Measurements from ENCODE around the gene ERH. TPM values are rescaled to one million over a fixed set of nuclear protein-coding genes. Genes with fewer than 3 reads are reported as not detected.

Gene ERH
- polyA plus RNA-seq, 3 donors: 63.6 to 67.0 (median 64.3) TPM

DNA sequence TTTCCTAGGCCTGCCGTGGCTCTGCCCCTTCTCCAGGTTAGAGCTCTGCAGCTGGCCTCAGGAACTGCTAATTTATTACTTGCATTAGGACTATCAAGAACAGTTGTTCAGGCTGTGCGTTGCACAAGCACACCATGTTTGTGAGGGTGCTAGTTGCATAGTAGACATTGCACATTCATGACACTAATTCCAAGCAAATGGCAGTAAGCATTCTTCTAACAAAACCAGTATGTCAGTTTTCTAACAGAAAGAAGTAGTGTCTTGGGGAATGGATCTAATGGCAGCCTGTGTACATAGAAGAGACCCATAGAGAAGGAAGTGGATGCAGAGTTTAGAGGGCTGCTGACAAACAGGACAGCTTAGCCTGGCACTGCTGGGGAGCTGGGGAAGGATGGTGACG, 53.9 kb downstream of the ERH start:
- Mint-ChIP-seq H3K4me3 (no peak overlapping the region), H3K9me3 (no peaks in the 10 kb centered on the region), H3K27me3 (ENCODE audit: low read depth in 3 of 3) (peaks cover 6 to 11% (median 11%) of the 10 kb centered on the region in 3 donors), H3K4me1 (no peaks in the 10 kb centered on the region), H3K36me3 (no peaks in the 10 kb centered on the region), H3K27ac (no peak overlapping the region)
- Histone ChIP-seq H3K4me1 (ENCODE audit: control insufficient read depth in 1 of 2, insufficient read depth in 2 of 2, low read length in 2 of 2) (no peaks in the 10 kb centered on the region), H3K4me3 (replicated peaks in 1 of 3; ENCODE audit: low read depth in 2 of 3, low read length in 3 of 3) (no peak overlapping the region), H2AFZ (ENCODE audit: insufficient read depth, low read depth, low read length, poor library complexity, severe bottlenecking) (no peak overlapping the region), H3K4me2 (replicated peaks; ENCODE audit: extremely low read depth, low read length, poor library complexity, severe bottlenecking) (no peak overlapping the region), H3K27ac (ENCODE audit: low read depth in 1 of 2, low read length in 2 of 2) (no peak overlapping the region), H3K27me3 (ENCODE audit: control insufficient read depth in 2 of 2, insufficient read depth in 2 of 2, low read length in 2 of 2) (no peaks in the 10 kb centered on the region), H4K20me1 (ENCODE audit: insufficient read depth, low read length) (no peaks in the 10 kb centered on the region), H3K36me3 (replicated peaks in 1 of 2; ENCODE audit: control insufficient read depth in 1 of 2, insufficient read depth in 2 of 2, low read length in 2 of 2) (no peaks in the 10 kb centered on the region), H3K9ac (ENCODE audit: insufficient read depth, low read length, poor library complexity, severe bottlenecking) (no peak overlapping the region), H3K79me2 (ENCODE audit: insufficient read depth, low read length) (no peaks in the 10 kb centered on the region), H3K9me3 (replicated peaks in 1 of 2; ENCODE audit: control insufficient read depth in 1 of 2, insufficient read depth in 1 of 2, low read length in 2 of 2) (no peaks in the 10 kb centered on the region)
- DNase-seq: no peak
- WGBS (ENCODE audit: insufficient coverage): 100% methylated on average over 2 of the region's 3 CpGs
- intact Hi-C loops (cut with micrococcal nuclease): no loop called here
- TF ChIP-seq CTCF (IDR thresholded peaks at IDR 0.05): no peak

- no peaks in the 10 kb centered on the region for H3K27me3 ChIP-seq (ENCODE audit: control insufficient read depth in 2 of 2, insufficient read depth in 2 of 2, low read length in 2 of 2)
- WGBS (ENCODE audit: insufficient coverage): 96% methylated on average over 6 of the region's 8 CpGs
- intact Hi-C loops (cut with micrococcal nuclease): no loop called here
- Mint-ChIP-seq H3K4me1 (no peaks in the 10 kb centered on the region), H3K4me3 (no peak overlapping the region), H3K36me3 (no peaks in the 10 kb centered on the region), H3K27me3 (ENCODE audit: low read depth in 3 of 3) (peaks cover 6 to 12% (median 10%) of the 10 kb centered on the region in 3 donors), H3K27ac (no peak overlapping the region), H3K9me3 (no peaks in the 10 kb centered on the region)
- H3K9ac ChIP-seq (ENCODE audit: insufficient read depth, low read length, poor library complexity, severe bottlenecking): no peak overlapping the region
- no peaks in the 10 kb centered on the region for H3K4me1 ChIP-seq (ENCODE audit: control insufficient read depth in 1 of 2, insufficient read depth in 2 of 2, low read length in 2 of 2)
- H3K4me3 ChIP-seq (replicated peaks in 1 of 3; ENCODE audit: low read depth in 2 of 3, low read length in 3 of 3): no peak overlapping the region
- H3K36me3 ChIP-seq (replicated peaks in 1 of 2; ENCODE audit: control insufficient read depth in 1 of 2, insufficient read depth in 2 of 2, low read length in 2 of 2): no peaks in the 10 kb centered on the region
- no peak overlapping the region for H3K27ac ChIP-seq (ENCODE audit: low read depth in 1 of 2, low read length in 2 of 2)
- no peak for TF ChIP-seq CTCF (IDR thresholded peaks at IDR 0.05)
- H4K20me1 ChIP-seq (ENCODE audit: insufficient read depth, low read length): no peaks in the 10 kb centered on the region
- H2AFZ ChIP-seq (ENCODE audit: insufficient read depth, low read depth, low read length, poor library complexity, severe bottlenecking): no peak overlapping the region
- no peaks in the 10 kb centered on the region for H3K9me3 ChIP-seq (replicated peaks in 1 of 2; ENCODE audit: control insufficient read depth in 1 of 2, insufficient read depth in 1 of 2, low read length in 2 of 2)
- no peaks in the 10 kb centered on the region for H3K79me2 ChIP-seq (ENCODE audit: insufficient read depth, low read length)
- H3K4me2 ChIP-seq (replicated peaks; ENCODE audit: extremely low read depth, low read length, poor library complexity, severe bottlenecking): no peak overlapping the region
- no peak for DNase-seq
These were observed 55.1 kb downstream of the ERH start for GRCh38 chr14:69342928-69343525.
